Subcutaneous abdominal adipose tissue (tissue), 5 donors: Measurements from ENCODE around the gene DOK1.
A peak's percentile ranks its signal among the peaks of the same experiment; 100 is the strongest.

Experiments used
- H3K27ac ChIP-seq: one replicate; pipeline ENCODE4 v1.7.0; 2013; ENCODE audit warnings: low read depth, mild to moderate bottlenecking, inconsistent platforms, low read length, moderate library complexity
- H3K27me3 ChIP-seq, 5 donors: one replicate each; pipeline ENCODE4 v1.7.0; 2013; ENCODE audit warnings: low read length in 5 of 5, inconsistent platforms in 1 of 5; ENCODE audit not compliant: control insufficient read depth in 5 of 5, insufficient read depth in 4 of 5
- H3K36me3 ChIP-seq, 5 donors: one replicate each; pipeline ENCODE4 v1.7.0; 2013; ENCODE audit warnings: low read length in 5 of 5; ENCODE audit not compliant: control insufficient read depth in 5 of 5, insufficient read depth in 5 of 5
- H3K4me1 ChIP-seq, 5 donors: one replicate each; pipeline ENCODE4 v1.7.0; 2013; ENCODE audit warnings: low read length in 5 of 5, mild to moderate bottlenecking in 3 of 5, moderate library complexity in 1 of 5; ENCODE audit not compliant: control insufficient read depth in 5 of 5, insufficient read depth in 5 of 5
- H3K4me3 ChIP-seq, 5 donors: one replicate each; pipeline ENCODE4 v1.7.0; 2013; ENCODE audit warnings: low read length in 5 of 5, low read depth in 1 of 5
- H3K9ac ChIP-seq, 5 donors: one replicate each; pipeline ENCODE4 v1.7.0; 2013; ENCODE audit warnings: low read length in 5 of 5, mild to moderate bottlenecking in 4 of 5, moderate library complexity in 3 of 5
- H3K9me3 ChIP-seq, 5 donors: one replicate each; pipeline ENCODE4 v1.7.0; 2013; ENCODE audit warnings: low read length in 5 of 5; ENCODE audit not compliant: control insufficient read depth in 5 of 5
- donor health status: healthy.
- donor health status: healthy.
- donor health status: healthy.
- donor health status: healthy.
- donor health status: healthy.

DOK1 gene

DNA sequence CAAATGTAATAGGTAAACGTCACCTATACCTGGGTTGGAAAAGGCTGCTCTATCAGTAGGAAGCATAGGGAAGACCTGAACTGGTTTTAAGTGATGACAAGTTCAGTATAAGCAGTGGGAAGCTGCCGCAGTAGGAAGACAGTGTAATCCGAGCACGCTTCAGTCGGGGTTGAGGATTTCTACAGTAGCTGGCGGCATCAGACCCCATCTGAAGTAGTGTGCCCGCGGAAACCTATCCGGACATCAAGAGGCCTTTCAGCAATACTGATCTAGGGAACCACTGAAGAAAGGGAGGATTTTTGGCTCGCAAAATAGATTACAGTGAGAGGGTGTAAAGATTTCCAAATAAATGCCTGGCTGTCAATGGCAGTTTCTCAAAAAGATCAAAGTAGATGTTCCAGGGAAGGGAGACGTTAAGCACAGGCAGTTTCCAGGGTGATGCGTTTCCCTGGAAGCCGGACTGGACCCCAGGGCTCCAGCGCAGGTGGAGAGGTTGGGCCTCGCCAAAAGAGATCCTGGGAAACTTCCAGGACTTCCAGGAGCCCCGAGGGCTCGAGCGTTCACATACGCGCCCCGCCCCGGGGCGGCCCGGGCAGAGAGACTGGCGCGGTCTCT lies 6.1 kb upstream of the DOK1 start:
- peak overlapping the region; percentile 63 to 72 (median 67) for H3K4me3 ChIP-seq
- no peaks in the 10 kb centered on the region for H3K27me3 ChIP-seq
- H3K9ac ChIP-seq = peak overlapping the region; percentile 0 to 72 (median 62)
- peak overlapping the region; percentile 72 for H3K27ac ChIP-seq
- peaks cover 4 to 29% (median 25%) of the 10 kb centered on the region in 5 donors for H3K4me1 ChIP-seq
- H3K36me3 ChIP-seq = no peaks in the 10 kb centered on the region
- H3K9me3 ChIP-seq = no peaks in the 10 kb centered on the region

DNA sequence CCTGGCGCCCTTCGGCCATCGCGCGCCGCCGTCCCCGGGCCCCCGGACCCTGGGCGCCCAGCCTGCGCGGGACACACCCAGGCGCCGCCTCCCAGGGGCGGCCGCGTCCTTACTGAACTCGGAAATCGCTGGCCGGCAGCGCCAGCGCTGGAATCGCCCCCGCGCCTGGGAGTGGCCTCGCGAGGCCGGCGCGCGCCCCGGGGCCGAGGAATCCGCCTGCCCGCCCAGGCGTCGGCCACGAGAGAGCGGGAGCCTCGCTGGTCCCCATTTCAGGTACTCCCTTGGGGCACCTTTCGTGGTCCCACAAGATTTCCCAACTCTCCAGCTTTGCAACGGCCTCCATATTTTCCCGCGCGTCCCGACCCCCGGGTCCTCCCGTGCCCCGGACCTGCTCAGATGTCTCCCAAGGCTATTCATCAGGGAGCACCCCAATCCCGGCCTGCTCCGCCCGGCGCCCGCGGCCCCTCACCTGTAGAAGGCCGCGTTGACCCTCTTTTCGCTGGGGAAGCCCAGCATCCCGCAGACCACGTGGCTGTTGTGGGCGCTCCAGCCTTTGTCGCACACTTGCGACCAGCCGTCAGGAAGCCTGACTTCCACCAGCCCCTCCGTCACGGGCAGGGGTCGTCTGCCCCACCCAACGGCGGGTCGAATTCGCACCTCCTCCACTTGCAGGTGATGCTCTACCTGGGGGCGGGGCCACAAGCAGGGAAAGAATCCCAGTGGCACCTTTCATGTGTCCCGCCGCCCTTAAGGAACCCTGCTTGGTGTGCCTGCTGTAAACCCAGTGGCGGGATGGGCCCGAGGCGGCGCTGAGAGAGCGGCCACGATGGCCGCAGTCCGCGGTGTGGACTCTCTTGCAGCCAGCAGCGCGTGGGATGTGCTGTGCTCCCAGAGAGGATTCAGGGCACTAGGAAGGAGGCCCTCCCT lies 5.4 kb upstream of the DOK1 start:
- Histone ChIP-seq H3K9me3 (no peaks in the 10 kb centered on the region), H3K4me1 (peaks cover 4 to 36% (median 30%) of the 10 kb centered on the region in 5 donors), H3K36me3 (no peaks in the 10 kb centered on the region), H3K27ac (peak overlapping the region; percentile 72), H3K27me3 (no peaks in the 10 kb centered on the region), H3K4me3 (peak overlapping the region in 4 of 5 donors; percentile 66 to 72 (median 68)), H3K9ac (peak overlapping the region; percentile 26 to 76 (median 70))

DNA sequence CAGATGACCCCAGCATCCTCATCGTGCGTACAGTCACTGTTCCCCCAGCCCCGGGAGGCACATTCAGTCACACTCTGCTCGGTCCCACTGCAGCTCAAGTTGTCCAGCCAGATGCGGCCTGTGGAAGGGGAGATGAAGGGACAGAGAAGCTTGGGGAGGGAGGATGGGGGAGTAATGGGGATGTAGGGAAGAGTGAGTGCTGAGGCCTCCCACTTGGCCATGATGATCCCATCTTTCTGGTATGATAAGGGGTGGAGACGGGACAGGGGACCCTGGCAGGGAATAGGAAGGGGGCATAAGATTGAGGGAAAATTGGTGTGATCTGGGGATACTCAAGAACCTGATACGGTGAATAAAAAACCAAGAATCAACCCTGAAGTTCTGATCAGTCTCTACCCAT lies 4.3 kb upstream of the DOK1 start:
- Histone ChIP-seq H3K4me3 (no peak overlapping the region), H3K9ac (no peak overlapping the region), H3K9me3 (no peaks in the 10 kb centered on the region), H3K27me3 (no peaks in the 10 kb centered on the region), H3K4me1 (peaks cover 4 to 43% (median 37%) of the 10 kb centered on the region in 5 donors), H3K36me3 (no peaks in the 10 kb centered on the region), H3K27ac (no peak overlapping the region)

DNA sequence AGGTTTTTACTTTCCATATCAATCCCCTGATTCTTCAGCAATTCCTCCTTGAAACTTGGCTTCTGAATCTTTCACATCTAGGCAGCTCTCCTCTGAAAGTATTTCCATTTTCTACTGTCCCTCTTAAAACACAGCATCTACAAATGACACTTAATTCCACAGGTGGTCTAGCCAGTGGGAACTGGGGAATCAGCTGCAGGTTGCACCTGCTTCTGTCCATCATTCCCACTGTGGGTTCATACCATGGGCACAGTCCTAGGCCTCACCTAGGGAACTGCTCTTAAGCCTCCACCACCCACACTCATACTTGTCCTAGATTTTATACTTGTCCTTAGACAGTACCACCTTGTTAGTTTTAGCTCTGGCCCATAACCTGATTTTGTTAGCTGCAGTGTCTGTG lies 3.0 kb upstream of the DOK1 start:
- no peak overlapping the region for H3K27ac ChIP-seq
- H3K4me3 ChIP-seq = no peak overlapping the region
- H3K36me3 ChIP-seq = peaks cover 0 to 7% (median 3%) of the 10 kb centered on the region in 5 donors
- peaks cover 4 to 56% (median 50%) of the 10 kb centered on the region in 5 donors for H3K4me1 ChIP-seq
- H3K9ac ChIP-seq = no peak overlapping the region
- H3K9me3 ChIP-seq = no peaks in the 10 kb centered on the region
- H3K27me3 ChIP-seq = no peaks in the 10 kb centered on the region

DNA sequence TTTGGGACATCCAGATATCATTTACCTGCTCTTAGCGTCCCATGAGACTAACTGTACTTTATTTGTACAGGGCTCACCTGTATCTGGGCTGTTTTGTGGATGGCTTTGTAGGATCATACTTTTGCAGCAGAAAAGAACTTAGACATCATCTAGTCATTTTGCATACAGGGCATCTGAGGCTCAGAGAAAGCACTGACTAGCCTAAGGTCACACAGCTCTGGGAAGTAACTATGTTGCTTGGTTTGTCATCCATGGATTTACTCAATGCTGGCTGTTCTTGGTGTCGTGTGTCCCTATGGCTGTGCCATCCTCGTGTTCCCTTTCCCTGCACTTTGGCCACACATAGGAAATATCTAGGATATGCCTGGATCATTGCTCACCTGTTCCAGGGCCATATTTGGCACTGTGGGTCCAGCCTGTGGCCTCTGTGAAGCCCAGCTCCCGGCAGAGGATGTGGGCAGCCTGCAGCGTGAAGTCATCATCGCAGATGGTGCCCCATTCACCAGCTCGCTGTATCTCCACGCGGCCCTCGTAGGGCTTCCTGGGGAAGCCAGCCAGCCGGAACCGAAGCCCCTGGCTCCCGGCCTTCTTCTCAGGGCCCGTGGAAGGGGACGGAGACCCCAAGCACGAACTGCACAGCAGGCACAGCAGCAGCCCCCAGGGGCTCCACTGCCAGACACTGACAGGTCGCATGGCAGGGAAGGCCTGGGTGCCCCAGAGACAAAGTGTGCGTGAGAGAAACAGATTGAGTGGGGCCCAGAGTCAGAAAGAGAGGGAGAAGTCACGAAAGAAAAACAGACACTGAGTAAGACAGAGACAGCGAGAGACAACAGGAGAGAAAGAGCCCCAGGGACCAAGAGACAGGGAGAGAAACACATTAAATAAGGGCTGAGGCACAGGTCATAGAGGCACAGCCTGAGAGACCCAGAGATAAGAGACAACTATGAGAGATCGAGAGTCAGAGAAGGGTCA lies 2.3 kb upstream of the DOK1 start:
- H3K36me3 ChIP-seq = peaks cover 0 to 12% (median 9%) of the 10 kb centered on the region in 5 donors
- H3K27ac ChIP-seq = peak overlapping the region; percentile 84
- H3K27me3 ChIP-seq = no peaks in the 10 kb centered on the region
- H3K4me1 ChIP-seq = peaks cover 4 to 63% (median 52%) of the 10 kb centered on the region in 5 donors
- H3K9me3 ChIP-seq = no peaks in the 10 kb centered on the region
- H3K9ac ChIP-seq = peak overlapping the region in 1 of 5 donors; percentile 45
- no peak overlapping the region for H3K4me3 ChIP-seq

DNA sequence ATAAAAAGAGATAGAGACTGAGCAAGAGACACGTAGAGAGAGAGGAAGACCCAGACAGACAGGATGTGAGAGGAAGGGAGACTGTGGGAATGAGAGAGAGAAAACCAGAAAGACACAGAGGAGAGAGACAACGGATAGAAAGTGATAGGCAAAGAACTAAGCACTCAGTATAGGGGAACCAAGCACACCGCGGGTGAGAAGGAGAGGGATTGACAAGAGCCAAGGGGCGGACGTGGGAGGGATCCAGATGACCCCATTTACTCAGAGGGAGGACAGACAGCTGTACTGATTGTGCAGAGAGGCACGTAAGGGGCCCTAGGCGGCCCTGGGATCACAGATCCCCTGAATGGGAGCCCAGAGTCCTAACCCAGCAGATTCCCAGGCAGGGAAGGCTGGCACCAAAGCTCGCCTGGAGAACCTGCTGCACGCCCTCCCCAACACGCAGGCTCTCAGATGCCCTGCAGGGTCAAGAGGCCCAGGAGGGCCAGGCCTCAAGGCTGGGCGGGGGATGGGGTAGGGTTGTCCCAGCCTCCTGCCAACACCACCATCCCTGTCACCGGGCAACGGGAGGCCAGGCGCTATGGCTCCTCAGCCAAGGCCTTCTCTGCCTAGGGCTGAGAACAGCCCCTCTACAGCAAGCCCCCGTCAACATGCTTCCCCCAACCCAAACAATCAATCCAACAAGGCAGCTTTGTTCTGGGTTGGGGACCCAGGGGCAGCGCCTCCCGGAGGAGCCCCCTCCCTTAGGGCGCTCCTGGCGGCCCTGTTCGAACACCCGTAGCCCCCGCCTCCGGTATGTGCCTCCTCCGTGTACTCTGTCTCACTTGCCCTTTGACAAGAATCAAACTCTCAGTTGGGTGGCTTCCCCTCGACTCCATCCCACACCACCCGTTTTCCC lies 1.4 kb upstream of the DOK1 start:
- Histone ChIP-seq H3K36me3 (peaks cover 0 to 12% (median 9%) of the 10 kb centered on the region in 5 donors), H3K4me1 (peaks cover 4 to 62% (median 52%) of the 10 kb centered on the region in 5 donors), H3K27me3 (no peaks in the 10 kb centered on the region), H3K9me3 (no peaks in the 10 kb centered on the region), H3K27ac (peak overlapping the region; percentile 84), H3K9ac (peak overlapping the region in 1 of 5 donors; percentile 2), H3K4me3 (peak overlapping the region in 4 of 5 donors; percentile 56 to 89 (median 88))

DNA sequence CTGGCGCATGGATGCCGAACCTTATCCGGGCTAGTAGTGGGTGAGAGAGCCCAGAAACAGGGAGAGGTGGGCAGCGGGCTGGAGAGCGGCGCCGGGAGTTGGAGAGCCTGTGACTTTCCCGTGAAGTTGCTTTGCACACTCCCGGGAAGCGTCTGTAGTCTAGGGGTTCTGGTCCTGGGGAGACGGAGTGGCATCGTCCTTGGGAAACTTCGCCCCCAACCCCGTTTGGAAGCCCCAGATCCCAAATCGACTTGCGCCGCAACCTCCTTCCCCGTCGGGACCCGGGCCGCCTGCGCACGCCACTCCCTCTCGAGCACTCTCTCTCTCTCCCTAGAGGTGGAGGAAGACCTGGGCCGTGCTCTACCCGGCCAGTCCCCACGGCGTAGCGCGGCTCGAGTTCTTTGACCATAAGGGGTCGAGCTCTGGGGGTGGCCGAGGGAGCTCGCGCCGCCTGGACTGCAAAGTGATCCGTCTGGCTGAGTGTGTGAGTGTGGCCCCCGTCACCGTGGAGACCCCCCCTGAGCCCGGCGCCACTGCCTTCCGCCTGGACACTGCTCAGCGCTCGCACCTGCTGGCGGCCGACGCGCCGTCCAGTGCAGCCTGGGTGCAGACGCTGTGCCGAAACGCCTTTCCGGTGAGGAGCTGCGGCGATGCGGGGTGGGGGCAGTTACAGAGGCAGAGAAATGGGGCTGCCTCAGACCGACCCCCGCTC lies 456 bp downstream of the DOK1 start:
- Histone ChIP-seq H3K9ac (peak overlapping the region in 4 of 5 donors; percentile 66 to 79 (median 73)), H3K4me3 (peak overlapping the region; percentile 79 to 89 (median 87)), H3K4me1 (peaks cover 0 to 55% (median 47%) of the 10 kb centered on the region in 5 donors), H3K27me3 (no peaks in the 10 kb centered on the region), H3K27ac (peak overlapping the region; percentile 84), H3K9me3 (no peaks in the 10 kb centered on the region), H3K36me3 (peaks cover 0 to 13% (median 9%) of the 10 kb centered on the region in 5 donors)

DNA sequence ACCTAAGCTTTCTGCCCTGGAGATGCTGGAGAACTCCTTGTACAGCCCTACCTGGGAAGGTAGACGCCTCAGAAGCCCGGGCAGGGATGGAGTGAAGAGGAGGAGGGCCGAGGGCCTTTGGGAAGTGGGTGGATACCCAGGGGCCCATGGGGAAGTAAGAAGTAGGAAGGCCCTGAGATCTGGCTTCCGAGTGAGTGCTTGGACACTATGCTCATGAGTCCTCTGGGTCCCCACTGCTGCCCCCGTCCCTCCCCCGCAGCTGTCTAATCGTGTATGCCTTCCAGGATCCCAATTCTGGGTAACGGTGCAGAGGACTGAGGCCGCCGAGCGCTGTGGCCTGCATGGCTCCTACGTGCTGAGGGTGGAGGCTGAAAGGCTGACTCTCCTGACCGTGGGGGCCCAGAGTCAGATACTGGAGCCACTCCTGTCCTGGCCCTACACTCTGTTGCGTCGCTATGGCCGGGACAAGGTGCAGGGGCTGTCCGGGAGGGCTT lies 1.1 kb downstream of the DOK1 start:
- peak overlapping the region in 4 of 5 donors; percentile 66 to 79 (median 73) for H3K9ac ChIP-seq
- H3K4me3 ChIP-seq = peak overlapping the region; percentile 74 to 89 (median 87)
- no peaks in the 10 kb centered on the region for H3K9me3 ChIP-seq
- no peaks in the 10 kb centered on the region for H3K27me3 ChIP-seq
- peaks cover 0 to 58% (median 46%) of the 10 kb centered on the region in 5 donors for H3K4me1 ChIP-seq
- peaks cover 0 to 13% (median 9%) of the 10 kb centered on the region in 5 donors for H3K36me3 ChIP-seq
- peak overlapping the region; percentile 84 for H3K27ac ChIP-seq
